B cell (primary cell): ENCODE measurements around the gene CDKAL1.

Experiments used
- EZH2 ChIP-seq: IDR thresholded peaks from 2 replicates; pipeline ENCODE4 v1.6.1; 2012; ENCODE audit warnings: borderline replicate concordance, low read depth, mild to moderate bottlenecking, moderate library complexity, low read length; ENCODE audit not compliant: insufficient read depth, poor library complexity, severe bottlenecking
- TF ChIP-seq, protein P1 (sequence below): fragments of 200-600 bp; IDR thresholded peaks from one replicate; pipeline ENCODE4 v1.8.0; 2022; ENCODE audit warnings: antibody characterized with exemption, mild to moderate bottlenecking

DNA sequence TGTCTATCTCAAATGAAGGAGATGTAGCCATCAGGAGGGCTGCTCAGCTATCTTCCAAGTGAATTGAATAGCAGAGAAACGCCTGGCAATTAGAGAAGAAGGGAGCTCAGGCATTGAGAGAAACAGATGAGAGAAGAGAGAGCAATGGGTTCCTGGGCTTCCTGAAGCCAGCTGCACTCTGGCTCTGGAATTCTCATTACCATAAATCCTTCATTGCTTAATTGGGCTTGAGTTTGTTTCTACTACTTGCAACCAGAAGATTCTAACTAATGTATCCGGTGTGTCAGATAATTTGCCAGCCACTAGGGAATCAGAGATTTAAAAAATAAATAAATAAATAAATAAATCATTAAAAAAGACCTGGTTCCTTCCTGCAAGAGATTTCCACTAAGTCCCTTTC lies 25.0 kb upstream of the CDKAL1 start:
- TF ChIP-seq, protein P1, sequence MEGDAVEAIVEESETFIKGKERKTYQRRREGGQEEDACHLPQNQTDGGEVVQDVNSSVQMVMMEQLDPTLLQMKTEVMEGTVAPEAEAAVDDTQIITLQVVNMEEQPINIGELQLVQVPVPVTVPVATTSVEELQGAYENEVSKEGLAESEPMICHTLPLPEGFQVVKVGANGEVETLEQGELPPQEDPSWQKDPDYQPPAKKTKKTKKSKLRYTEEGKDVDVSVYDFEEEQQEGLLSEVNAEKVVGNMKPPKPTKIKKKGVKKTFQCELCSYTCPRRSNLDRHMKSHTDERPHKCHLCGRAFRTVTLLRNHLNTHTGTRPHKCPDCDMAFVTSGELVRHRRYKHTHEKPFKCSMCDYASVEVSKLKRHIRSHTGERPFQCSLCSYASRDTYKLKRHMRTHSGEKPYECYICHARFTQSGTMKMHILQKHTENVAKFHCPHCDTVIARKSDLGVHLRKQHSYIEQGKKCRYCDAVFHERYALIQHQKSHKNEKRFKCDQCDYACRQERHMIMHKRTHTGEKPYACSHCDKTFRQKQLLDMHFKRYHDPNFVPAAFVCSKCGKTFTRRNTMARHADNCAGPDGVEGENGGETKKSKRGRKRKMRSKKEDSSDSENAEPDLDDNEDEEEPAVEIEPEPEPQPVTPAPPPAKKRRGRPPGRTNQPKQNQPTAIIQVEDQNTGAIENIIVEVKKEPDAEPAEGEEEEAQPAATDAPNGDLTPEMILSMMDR: no peak
- TF ChIP-seq EZH2: no peak
